ENCODE measurements around the gene CD58.

CD58 gene

DNA sequence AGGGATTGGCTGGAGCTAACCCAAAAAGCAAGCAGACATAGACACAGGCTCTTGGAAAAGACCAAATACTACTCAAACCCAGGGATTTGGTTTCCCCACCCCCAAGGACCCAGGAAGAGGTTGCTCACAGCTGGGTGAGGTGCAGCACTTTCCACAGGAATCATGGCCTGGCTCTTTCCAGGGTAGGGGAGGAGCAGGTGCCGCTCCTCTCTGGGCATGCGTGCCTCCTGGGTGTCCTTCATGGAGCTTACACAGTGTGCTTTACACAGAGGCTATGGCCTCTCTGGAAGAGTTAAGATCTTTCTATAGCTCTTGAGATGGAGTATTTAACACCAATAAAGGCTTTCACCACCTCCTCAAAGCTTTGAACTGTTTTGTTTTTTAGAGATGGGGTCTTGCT lies 88.3 kb downstream of the CD58 start:
- H3K4me3 ChIP-seq (ENCODE audit: low read depth, low read length), result no peak overlapping the region
- ChIA-PET CTCF (interaction anchor here (1.4 to 29.0 kb wide), 5 partner anchors 10 to 336 kb away, joined by 3 to 1029 read pairs (median 27); no protein-coding TSS in a partner anchor), POLR2A (no interaction called here)
- DNase-seq (ENCODE audit: low read depth, low spot score), result no peak
- no peak for TF ChIP-seq CTCF (IDR thresholded peaks at IDR 0.05; ENCODE audit: insufficient read depth, low read length, missing control alignments)

GRCh38 chr1:116481934-116482333 lies 88.9 kb downstream of the CD58 start:
- no peak for TF ChIP-seq CTCF (IDR thresholded peaks at IDR 0.05; ENCODE audit: insufficient read depth, low read length, missing control alignments)
- no peak overlapping the region for H3K4me3 ChIP-seq (ENCODE audit: low read depth, low read length)
- CTCF ChIA-PET, result interaction anchor here (0.9 to 29.0 kb wide), 5 partner anchors 9 to 335 kb away, joined by 3 to 1029 read pairs (median 4); no protein-coding TSS in a partner anchor
- POLR2A ChIA-PET, result no interaction called here
- DNase-seq (ENCODE audit: low read depth, low spot score), result no peak

DNA sequence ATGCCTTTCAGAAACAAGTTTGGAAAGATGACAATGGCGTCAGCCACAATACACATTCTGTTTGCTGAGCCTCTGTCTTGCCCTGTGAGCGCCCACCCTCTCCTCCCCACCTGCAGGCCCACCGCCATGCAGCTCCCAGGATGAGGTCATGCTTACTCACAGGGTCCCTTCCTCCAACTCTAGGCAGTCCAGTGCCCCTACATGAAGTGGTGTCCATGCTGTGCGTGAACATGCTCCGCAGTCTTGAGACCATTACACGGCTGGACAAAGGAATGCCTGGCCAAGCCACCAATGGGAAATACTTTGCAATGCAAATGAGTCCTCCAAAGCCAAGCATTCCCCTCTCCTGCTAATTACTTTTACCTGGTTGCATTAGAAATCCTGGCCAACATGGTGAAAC lies 92.2 kb downstream of the CD58 start:
- POLR2A ChIA-PET, result no interaction called here
- TF ChIP-seq CTCF (IDR thresholded peaks at IDR 0.05; ENCODE audit: insufficient read depth, low read length, missing control alignments), result no peak
- no peak for DNase-seq (ENCODE audit: low read depth, low spot score)
- H3K4me3 ChIP-seq (ENCODE audit: low read depth, low read length), result no peak overlapping the region
- CTCF ChIA-PET, result no interaction called here

GRCh38 chr1:116477429-116477828 lies 93.4 kb downstream of the CD58 start:
- POLR2A ChIA-PET, result no interaction called here
- TF ChIP-seq CTCF (IDR thresholded peaks at IDR 0.05; ENCODE audit: insufficient read depth, low read length, missing control alignments), result no peak
- no peak overlapping the region for H3K4me3 ChIP-seq (ENCODE audit: low read depth, low read length)
- CTCF ChIA-PET, result interaction anchor here (3.8 kb wide), 1 partner anchor 8 kb away, joined by 59 read pairs; no protein-coding TSS in a partner anchor
- no peak for DNase-seq (ENCODE audit: low read depth, low spot score)

DNA sequence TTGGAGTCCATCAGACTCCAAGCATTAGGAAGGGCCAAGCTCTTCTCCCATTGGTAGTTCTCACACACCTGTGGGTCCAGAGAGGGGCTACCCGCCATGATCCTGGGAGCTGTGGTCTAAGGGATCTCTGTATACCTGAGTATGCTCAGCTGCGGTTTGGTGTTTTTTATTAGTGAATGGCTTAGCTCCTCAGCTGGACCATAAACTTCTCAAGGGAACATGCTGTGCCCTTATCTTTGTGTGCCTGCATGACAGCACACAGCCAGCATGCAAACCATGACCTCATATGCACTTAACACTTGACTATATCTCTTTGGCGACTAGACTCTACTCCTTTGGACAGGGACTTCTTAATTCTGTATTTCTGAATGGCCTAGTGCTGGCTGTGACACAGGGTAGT lies 94.5 kb downstream of the CD58 start:
- POLR2A ChIA-PET, result no interaction called here
- CTCF ChIA-PET, result interaction anchor here (3.8 kb wide), 1 partner anchor 9 kb away, joined by 59 read pairs; no protein-coding TSS in a partner anchor
- H3K4me3 ChIP-seq (ENCODE audit: low read depth, low read length), result no peak overlapping the region
- TF ChIP-seq CTCF (IDR thresholded peaks at IDR 0.05; ENCODE audit: insufficient read depth, low read length, missing control alignments), result no peak
- DNase-seq (ENCODE audit: low read depth, low spot score), result no peak

- ChIA-PET CTCF (interaction anchor here (3.8 kb wide), 1 partner anchor 10 kb away, joined by 59 read pairs; no protein-coding TSS in a partner anchor), POLR2A (no interaction called here)
- no peak for DNase-seq (ENCODE audit: low read depth, low spot score)
- TF ChIP-seq CTCF (IDR thresholded peaks at IDR 0.05; ENCODE audit: insufficient read depth, low read length, missing control alignments), result no peak
- H3K4me3 ChIP-seq (ENCODE audit: low read depth, low read length), result no peak overlapping the region
These were observed 95.0 kb downstream of the CD58 start for GRCh38 chr1:116475850-116476218.

All from AG04449 (cell line).